Natural killer cell (primary cell): ENCODE results near the gene FAM13A. TPM values are rescaled to one million over a fixed set of nuclear protein-coding genes. Genes with fewer than 3 reads are reported as not detected.

Experiments
- ATAC-seq, 3 donors: fragments of 150-1000 bp in 2 of 3; fragments of 200-7000 bp in 1 of 3; cut with Tn5 transposase; 1 replicate in 1 of 3; 2 replicates in 2 of 3; pipeline ENCODE4 v1.10.0; 2021; ENCODE audit warnings: mild to moderate bottlenecking in 2 of 3, moderate library complexity in 2 of 3
- DNase-seq, 2 donors: peaks; one replicate each; pipeline versions ENCODE4 v3.0.0 to v3.0.0-alpha.2; 2013 to 2021; ENCODE audit warnings: mixed read lengths in 1 of 2
- H3K27ac ChIP-seq: one replicate; pipeline ENCODE4 v1.5.1; 2013; ENCODE audit warnings: mild to moderate bottlenecking, low read length
- H3K27me3 ChIP-seq: one replicate; pipeline ENCODE4 v1.6.1; 2013; ENCODE audit warnings: low read length; ENCODE audit not compliant: control insufficient read depth, insufficient read depth
- H3K36me3 ChIP-seq: one replicate; pipeline ENCODE4 v1.6.1; 2013; ENCODE audit warnings: low read length; ENCODE audit not compliant: control insufficient read depth, insufficient read depth
- H3K4me1 ChIP-seq: one replicate; pipeline ENCODE4 v1.6.1; 2013; ENCODE audit warnings: low read length; ENCODE audit not compliant: control insufficient read depth, insufficient read depth
- H3K4me3 ChIP-seq: one replicate; pipeline ENCODE4 v1.5.1; 2013; ENCODE audit warnings: low read length
- H3K9me3 ChIP-seq: one replicate; pipeline ENCODE4 v1.6.1; 2013; ENCODE audit warnings: low read length; ENCODE audit not compliant: control insufficient read depth, insufficient read depth
- H3K27ac Mint-ChIP-seq, 2 donors: one replicate each; pipeline ENCODE4 v1.8.0; 2022; ENCODE audit warnings: mild to moderate bottlenecking in 2 of 2, mixed read lengths in 2 of 2, moderate library complexity in 1 of 2
- H3K27me3 Mint-ChIP-seq, 2 donors: one replicate each; pipeline ENCODE4 v1.8.0; 2022; ENCODE audit warnings: low read depth in 2 of 2, mixed read lengths in 2 of 2
- H3K36me3 Mint-ChIP-seq: one replicate; pipeline ENCODE4 v1.8.0; 2022; ENCODE audit warnings: mixed read lengths
- H3K4me1 Mint-ChIP-seq, 2 donors: one replicate each; pipeline ENCODE4 v1.8.0; 2022; ENCODE audit warnings: mixed read lengths in 2 of 2
- H3K4me3 Mint-ChIP-seq: one replicate; pipeline ENCODE4 v1.8.0; 2022; ENCODE audit warnings: mild to moderate bottlenecking, moderate library complexity, mixed read lengths
- H3K9me3 Mint-ChIP-seq, 2 donors: one replicate each; pipeline ENCODE4 v1.8.0; 2022; ENCODE audit warnings: mixed read lengths in 2 of 2
- WGBS: methylation state at CpG from one replicate; pipeline ENCODE4 v1.1.7; 2013; ENCODE audit warnings: missing lambda C conversion rate; ENCODE audit not compliant: insufficient coverage; 5-methylcytosine and 5-hydroxymethylcytosine counted together
- intact Hi-C: fragments of 100-400 bp; cut with micrococcal nuclease; formaldehyde crosslinking; loops from one replicate; pipeline ENCODE4 v1.14.2; 2022
- total RNA-seq, 4 donors: library from RNA; stranded (reverse); fragments of 120-200 nt in 1 of 4; gene quantifications; one replicate each; pipeline versions ENCODE4 v1.2.3 to v1.2.4, GENCODE V29; 2013 to 2022
- TF ChIP-seq, protein P1 (sequence below): fragments of 200-600 bp; IDR thresholded peaks from one replicate; pipeline ENCODE4 v1.8.0; 2022; ENCODE audit warnings: antibody characterized with exemption

Gene FAM13A
- total RNA-seq, 3 donors from 2014 or later (not counting 1 experiment from before 2014, with no cell fraction given): 8.8 to 10.0 (median 8.9) TPM

DNA sequence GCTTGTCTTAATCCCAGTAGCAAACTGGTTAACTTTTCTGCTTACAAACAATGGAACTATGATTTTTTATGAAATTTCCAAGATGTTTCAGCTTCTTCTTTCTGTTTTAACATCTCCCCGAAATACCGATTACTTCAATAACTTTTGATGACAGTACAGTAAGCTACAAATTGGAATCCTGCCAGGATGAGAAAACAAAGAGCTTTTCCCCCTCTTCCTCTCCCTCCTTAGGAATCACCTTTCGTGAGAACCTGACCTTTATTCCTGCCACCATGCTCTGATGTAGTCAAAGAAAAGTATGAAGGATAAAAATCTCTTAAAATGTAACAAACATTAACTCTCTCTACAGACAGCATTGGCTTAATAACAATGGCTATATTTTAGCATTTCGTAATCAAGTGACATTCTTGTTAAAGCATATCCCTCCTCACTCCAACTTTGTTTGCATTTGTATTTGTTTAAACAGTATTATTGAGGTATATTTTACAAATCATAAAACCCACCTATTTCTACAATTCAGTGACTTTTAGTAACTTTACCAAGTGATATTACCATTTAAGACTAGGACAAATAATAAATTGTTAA, 210.7 kb downstream of the FAM13A start:
- no peaks in the 10 kb centered on the region for H3K9me3 ChIP-seq
- TF ChIP-seq, protein P1, sequence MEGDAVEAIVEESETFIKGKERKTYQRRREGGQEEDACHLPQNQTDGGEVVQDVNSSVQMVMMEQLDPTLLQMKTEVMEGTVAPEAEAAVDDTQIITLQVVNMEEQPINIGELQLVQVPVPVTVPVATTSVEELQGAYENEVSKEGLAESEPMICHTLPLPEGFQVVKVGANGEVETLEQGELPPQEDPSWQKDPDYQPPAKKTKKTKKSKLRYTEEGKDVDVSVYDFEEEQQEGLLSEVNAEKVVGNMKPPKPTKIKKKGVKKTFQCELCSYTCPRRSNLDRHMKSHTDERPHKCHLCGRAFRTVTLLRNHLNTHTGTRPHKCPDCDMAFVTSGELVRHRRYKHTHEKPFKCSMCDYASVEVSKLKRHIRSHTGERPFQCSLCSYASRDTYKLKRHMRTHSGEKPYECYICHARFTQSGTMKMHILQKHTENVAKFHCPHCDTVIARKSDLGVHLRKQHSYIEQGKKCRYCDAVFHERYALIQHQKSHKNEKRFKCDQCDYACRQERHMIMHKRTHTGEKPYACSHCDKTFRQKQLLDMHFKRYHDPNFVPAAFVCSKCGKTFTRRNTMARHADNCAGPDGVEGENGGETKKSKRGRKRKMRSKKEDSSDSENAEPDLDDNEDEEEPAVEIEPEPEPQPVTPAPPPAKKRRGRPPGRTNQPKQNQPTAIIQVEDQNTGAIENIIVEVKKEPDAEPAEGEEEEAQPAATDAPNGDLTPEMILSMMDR: no peak
- H3K27ac ChIP-seq: no peak overlapping the region
- no peak for ATAC-seq
- peaks cover 0 to 14% of the 10 kb centered on the region in 2 donors for H3K27me3 Mint-ChIP-seq
- WGBS: 96% methylated on average over 2 of the region's 4 CpGs
- H3K4me1 Mint-ChIP-seq: no peaks in the 10 kb centered on the region
- no peaks in the 10 kb centered on the region for H3K36me3 ChIP-seq
- no peak overlapping the region for H3K4me3 ChIP-seq
- H3K4me1 ChIP-seq: no peaks in the 10 kb centered on the region
- no peak for DNase-seq
- no peak overlapping the region for H3K4me3 Mint-ChIP-seq
- no peaks in the 10 kb centered on the region for H3K27me3 ChIP-seq
- no peaks in the 10 kb centered on the region for H3K9me3 Mint-ChIP-seq
- no peak overlapping the region for H3K27ac Mint-ChIP-seq
- H3K36me3 Mint-ChIP-seq: no peaks in the 10 kb centered on the region
- intact Hi-C loops: no loop called here

DNA sequence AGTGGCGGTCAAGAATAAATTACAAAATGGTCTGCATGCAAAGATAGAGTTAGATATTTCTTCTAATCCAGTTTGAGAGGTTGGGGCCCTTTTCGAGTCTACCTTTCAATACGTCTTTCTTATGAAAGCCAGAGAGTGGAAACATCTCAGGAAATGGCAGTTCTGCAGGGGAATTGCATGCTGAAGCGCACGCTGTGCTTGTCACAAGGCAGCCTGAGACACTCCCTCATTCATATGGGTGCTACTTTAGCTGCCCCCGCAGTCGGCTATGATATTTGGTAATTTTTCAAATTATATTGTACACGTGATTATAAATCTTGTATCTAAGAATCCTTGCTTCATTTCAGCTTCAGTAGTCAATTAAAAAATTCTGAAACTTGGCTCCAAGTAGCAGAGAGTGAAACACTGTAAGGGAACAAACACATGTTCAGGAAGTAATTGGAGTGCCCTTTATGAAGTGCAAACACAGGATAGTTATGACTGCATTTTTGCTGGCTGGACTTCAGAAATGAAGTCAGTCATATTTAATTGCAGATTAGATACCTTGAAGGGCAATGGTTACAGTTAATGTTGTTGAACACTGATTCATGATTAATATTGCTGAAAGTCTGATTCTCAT, 213.8 kb downstream of the FAM13A start:
- no peak overlapping the region for H3K4me3 ChIP-seq
- Mint-ChIP-seq H3K4me1 (no peaks in the 10 kb centered on the region), H3K36me3 (no peaks in the 10 kb centered on the region), H3K27me3 (peaks cover 0 to 20% of the 10 kb centered on the region in 2 donors), H3K4me3 (no peak overlapping the region), H3K27ac (no peak overlapping the region), H3K9me3 (no peaks in the 10 kb centered on the region)
- DNase-seq: no peak
- WGBS: 89% methylated on average over 6 of the region's 8 CpGs
- H3K27me3 ChIP-seq: no peaks in the 10 kb centered on the region
- no peaks in the 10 kb centered on the region for H3K9me3 ChIP-seq
- intact Hi-C loops: no loop called here
- no peak for ATAC-seq
- no peak overlapping the region for H3K27ac ChIP-seq
- TF ChIP-seq, protein P1: no peak
- no peaks in the 10 kb centered on the region for H3K4me1 ChIP-seq
- no peaks in the 10 kb centered on the region for H3K36me3 ChIP-seq

DNA sequence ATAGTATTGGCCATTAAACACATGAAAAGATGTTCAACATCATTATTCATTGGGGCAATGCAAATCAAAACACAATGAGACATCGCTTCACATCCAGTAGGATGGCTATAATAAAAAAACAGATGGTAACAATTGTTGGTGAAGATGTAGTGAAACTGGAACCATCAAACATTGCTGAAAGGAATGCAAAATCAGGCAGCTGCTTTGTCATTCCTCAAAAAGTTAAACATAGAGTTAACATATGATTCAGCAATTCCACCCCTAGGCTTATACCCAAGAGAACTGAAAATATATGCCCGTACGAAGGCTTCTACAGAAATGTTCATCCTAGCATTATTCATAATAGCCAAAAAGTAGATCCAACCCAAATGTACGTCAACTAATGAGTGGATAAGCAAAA, 215.3 kb downstream of the FAM13A start:
- Histone ChIP-seq H3K4me3 (no peak overlapping the region), H3K27me3 (no peaks in the 10 kb centered on the region), H3K9me3 (no peaks in the 10 kb centered on the region), H3K4me1 (no peaks in the 10 kb centered on the region), H3K36me3 (no peaks in the 10 kb centered on the region), H3K27ac (no peak overlapping the region)
- intact Hi-C loops: no loop called here
- Mint-ChIP-seq H3K4me1 (no peaks in the 10 kb centered on the region), H3K27ac (no peak overlapping the region), H3K4me3 (no peak overlapping the region), H3K36me3 (no peaks in the 10 kb centered on the region), H3K27me3 (peaks cover 0 to 18% of the 10 kb centered on the region in 2 donors), H3K9me3 (no peaks in the 10 kb centered on the region)
- ATAC-seq: no peak
- WGBS: 96% methylated on average over 3 of the region's 4 CpGs
- TF ChIP-seq, protein P1: no peak
- no peak for DNase-seq

DNA sequence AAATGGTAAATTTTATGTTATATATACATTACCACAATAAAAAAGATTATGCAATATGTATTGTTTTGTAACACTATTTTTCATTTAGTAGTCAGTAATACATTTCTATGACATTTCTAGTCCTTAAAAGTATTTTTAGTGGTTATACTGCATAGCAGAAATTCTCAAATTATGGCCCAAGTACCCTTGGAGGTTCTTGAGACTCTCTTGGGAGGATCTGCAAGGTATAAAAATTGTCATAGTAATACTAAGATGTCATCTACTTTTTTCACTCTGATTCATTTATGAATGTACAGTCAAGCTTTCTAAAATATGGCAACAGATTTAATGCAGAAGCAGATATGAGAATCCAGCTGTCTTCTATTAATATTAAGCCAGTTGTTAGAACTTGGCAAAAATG, 220.8 kb downstream of the FAM13A start:
- Histone ChIP-seq H3K9me3 (no peaks in the 10 kb centered on the region), H3K36me3 (no peaks in the 10 kb centered on the region), H3K4me3 (no peak overlapping the region), H3K4me1 (no peaks in the 10 kb centered on the region), H3K27me3 (no peaks in the 10 kb centered on the region), H3K27ac (no peak overlapping the region)
- Mint-ChIP-seq H3K4me1 (no peaks in the 10 kb centered on the region), H3K9me3 (no peaks in the 10 kb centered on the region), H3K36me3 (no peaks in the 10 kb centered on the region), H3K27me3 (peaks cover 0 to 9% of the 10 kb centered on the region in 2 donors), H3K4me3 (no peak overlapping the region), H3K27ac (no peak overlapping the region)
- TF ChIP-seq, protein P1: no peak
- DNase-seq (no peak), ATAC-seq (no peak)
- intact Hi-C loops: no loop called here
